HG03060 (cell line): ENCODE measurements around the gene EGFL8.

ENCODE experiments used
- ATAC-seq: cut with Tn5 transposase; IDR thresholded peaks from one replicate; pipeline ENCODE4 v1.9.1; 2021; ENCODE audit warnings: low read depth, moderate number of reproducible peaks; ENCODE audit not compliant: unreplicated experiment

The EGFL8 gene

GRCh38 chr6:32146287-32146686 lies 18.1 kb upstream of the EGFL8 start:
- ATAC-seq: no peak

- ATAC-seq: no peak
These were observed 17.7 kb upstream of the EGFL8 start for GRCh38 chr6:32146687-32147086.

GRCh38 chr6:32147401-32148132 lies 16.8 kb upstream of the EGFL8 start:
- ATAC-seq: no peak

DNA sequence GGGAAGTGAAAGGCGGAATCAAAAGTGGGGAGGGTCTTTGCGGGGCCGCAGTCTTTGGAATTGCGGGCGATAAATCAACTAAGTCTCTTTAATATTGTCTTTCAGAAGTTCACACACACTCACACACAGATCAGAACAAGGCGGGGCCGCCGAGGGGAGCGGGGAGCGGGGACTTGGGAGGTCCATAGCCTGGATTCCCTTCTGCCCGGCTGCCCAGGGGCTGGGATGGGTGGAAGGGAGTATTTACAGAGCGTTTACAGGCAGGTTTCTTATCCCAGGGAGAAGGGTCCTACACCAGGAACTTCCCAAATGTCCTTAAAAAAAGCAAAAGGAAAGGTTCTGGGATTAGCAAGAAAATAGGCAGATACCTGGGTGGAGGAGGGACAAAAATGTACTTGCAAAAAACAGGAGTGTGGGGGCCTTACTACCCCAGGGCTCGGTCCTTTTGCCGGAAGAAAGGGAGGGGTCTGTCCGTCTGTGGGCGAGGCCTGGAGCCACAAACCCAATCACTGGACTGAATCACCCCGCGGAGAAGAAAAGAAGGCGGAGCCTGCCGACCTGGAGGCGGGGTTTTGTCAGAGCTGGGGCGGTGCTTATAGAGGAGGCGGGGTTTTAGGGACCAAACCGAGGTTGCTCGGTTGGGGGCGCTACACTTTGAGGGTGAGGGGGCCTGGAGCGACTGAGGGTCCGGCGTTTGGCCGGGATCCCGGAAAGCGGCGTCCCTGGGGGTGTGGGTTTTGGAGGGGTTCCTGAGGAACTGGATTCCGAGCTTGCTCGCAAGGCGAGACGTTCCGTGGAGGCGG lies 15.9 kb upstream of the EGFL8 start:
- no peak for ATAC-seq

- no peak for ATAC-seq
These were observed 15.2 kb upstream of the EGFL8 start for GRCh38 chr6:32149092-32149755.

DNA sequence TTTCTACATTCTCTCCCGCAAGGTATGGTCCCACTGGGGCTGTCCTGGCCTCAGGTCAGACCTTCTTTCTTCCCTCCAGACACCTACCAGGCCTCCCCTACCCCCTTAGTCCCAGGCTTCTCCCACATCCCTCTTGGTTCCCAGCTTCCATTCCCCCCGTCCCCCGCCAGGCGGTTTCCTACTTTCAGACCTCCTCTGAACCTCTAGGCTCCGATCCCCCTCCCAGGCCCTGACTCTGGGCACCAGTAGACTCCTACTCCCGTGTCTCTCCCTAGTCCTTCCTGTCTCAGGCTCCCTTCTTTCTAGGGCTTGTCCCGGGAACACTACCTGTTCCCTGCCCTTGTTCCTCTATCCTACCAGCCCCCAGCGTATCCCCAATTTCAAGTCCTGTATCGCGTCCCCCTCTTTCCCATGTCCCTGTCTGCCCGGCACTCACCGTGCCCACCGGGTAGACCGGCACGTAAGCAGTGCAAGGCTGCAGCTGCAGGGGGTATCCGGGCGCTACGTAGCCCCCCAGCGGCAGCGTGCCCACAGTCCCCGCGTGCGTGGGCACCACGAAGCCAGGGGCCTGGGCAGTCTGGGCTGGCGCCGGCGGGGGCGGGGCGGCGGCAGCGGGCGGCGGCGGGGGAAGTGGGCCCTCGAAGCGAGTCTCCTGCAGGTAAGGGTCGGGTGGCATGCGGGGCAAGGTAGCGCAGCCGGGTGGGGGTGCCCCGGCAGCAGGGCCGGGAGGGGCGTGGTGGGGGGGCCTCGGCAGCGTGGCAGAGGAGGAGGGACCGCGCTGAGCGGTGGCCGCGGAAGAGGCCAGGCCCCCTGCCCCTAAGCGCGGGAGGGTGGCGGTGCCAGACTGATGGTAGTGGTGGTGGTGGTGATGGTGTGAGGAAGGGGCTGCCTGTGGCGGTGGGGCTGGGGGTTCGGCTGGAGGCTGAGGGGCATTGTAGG lies 14.2 kb upstream of the EGFL8 start:
- no peak for ATAC-seq

GRCh38 chr6:32151181-32151862 lies 13.1 kb upstream of the EGFL8 start:
- ATAC-seq: no peak

DNA sequence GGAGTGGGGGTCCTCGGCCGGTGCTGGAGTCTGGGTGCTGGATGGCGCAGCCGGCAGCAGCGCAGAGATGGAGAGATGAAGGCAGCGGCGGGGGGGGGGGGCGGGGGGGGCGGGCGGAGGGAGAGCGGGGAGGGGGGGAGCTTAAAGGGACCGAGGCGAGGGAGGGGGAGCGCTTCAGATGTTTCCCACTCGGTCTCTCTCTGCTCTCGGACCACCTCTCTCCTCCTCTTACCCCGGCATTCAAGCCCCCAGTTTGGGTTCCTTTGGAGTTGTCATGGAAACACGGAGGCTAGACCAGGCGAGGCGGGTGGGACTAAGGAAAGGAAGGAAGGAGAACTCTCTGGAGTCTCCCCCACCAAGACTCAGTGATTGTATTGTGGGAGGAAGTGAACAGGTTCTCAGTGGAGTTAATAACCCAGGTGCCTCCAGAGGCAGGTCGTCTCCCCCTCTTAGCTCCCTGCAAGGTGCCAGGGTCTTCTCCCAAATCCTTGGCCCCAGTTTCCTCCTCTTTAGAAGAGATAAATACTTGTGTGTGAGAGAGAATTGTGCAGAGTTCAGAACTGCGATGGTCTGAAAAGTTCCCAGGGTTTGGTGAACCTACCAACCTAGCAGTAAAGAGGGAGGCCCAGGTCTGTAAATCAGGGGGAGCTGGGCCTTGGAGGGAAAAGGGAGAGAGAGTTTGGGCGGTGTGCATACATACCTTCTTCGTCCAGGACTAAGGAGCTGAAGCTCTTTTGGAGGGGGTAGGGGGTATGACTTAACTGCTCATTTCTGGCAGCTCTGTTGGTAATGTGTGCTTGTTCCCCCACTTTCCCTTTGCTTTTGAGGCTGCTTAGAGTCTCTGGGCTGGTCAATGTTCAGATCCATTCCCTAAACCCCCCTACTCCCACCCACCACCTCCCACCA lies 12.3 kb upstream of the EGFL8 start, which contains the start of gene PRRT1:
TSS of gene PRRT1 (minus strand) at position 77 of the 906 bp plus-strand sequence. CDS start 112 bp downstream, outside the sequence.
- ATAC-seq: no peak

DNA sequence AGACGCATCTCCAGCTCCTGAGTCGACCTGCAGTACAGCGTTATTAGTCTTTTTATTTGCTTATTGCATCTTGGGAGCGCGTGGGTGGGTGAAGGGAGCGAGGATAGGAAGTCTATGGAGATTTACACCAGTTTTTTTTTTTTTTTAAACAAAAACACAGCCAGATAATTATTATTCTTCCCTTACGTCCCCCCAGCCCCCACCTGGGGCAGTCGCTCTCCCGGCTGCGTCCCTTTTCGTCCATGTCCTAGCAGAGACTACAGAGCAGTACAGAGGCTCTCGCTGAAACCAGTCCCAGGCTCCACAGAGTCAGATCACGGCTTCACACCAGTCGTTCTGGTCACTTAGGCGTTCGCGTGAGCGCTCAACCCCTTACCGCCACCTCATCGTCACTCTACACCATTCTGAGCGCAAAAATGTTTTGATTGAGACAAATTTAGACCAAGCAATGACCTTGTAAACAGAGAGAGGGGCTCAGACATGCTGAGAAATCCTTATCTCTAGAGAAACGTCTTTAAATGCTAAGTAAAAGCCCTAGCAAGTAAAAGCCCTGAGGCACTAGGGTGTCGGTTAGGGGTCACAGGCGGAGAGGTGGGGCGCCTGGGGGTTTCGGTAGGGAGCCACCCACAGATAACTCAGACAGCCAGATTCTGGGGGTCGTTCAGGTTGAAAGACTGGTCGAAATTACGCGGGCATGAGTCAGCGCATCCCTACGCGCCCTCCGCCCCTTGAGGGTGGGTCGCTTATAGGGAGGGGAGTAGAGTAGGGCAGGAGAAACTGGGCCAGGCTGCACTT lies 11.4 kb upstream of the EGFL8 start:
- no peak for ATAC-seq

- ATAC-seq: no peak
These were observed 10.6 kb upstream of the EGFL8 start, which contains the start of gene PPT2 for GRCh38 chr6:32153564-32154513. TSS of gene PPT2 (plus strand) at chr6:32154141. CDS start at chr6:32154595, 454 bp downstream.

GRCh38 chr6:32154514-32155161 lies 9.8 kb upstream of the EGFL8 start:
- ATAC-seq: no peak

DNA sequence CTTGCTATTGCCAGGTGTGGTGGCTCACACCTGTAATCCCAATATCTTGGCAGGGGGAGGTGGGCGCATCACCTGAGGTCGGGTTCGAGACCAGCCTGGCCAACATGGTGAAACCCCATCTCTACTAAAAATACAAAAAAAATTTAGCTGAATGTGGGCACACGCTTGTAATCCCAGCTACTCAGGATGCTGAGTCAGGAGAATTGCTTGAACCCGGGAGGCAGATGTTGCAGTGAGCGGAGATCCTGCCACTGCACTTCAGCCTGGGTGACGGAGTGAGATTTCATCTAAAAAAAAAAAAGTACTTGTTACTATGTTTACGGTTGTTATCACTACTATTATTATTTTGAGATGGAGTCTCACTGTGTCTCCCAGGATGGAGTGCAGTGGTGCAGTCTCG lies 7.5 kb upstream of the EGFL8 start:
- no peak for ATAC-seq

- ATAC-seq: no peak
These were observed 6.3 kb upstream of the EGFL8 start for GRCh38 chr6:32158052-32158451.

GRCh38 chr6:32163559-32164258 lies 686 bp upstream of the EGFL8 start:
- ATAC-seq: no peak

- no peak for ATAC-seq
These were observed 2.1 kb downstream of the EGFL8 start for GRCh38 chr6:32166411-32167061.
